Neural progenitor cell (in vitro differentiated cells): Measurements from ENCODE around the gene DNAI7. TPM values are rescaled to one million over a fixed set of nuclear protein-coding genes. Genes with fewer than 3 reads are reported as not detected.

Experiments used
- DNase-seq: peaks from one replicate; pipeline ENCODE4 v3.0.0-alpha.2; 2016; ENCODE audit warnings: low spot score
- H2AFZ ChIP-seq: fragments of 200-600 bp; sonication (generic); replicated peaks from 2 replicates; pipeline ENCODE4 v1.6.1; 2016; ENCODE audit warnings: antibody characterized with exemption
- H3F3A ChIP-seq: fragments of 200-600 bp; sonication (generic); 2 replicates; pipeline ENCODE4 v1.6.1; 2016; ENCODE audit warnings: antibody characterized with exemption, low read depth
- H3K27ac ChIP-seq: fragments of 200-600 bp; sonication (generic); 2 replicates; pipeline ENCODE4 v1.5.1; 2016; ENCODE audit warnings: mild to moderate bottlenecking
- H3K27me3 ChIP-seq: fragments of 200-600 bp; sonication (generic); 2 replicates; pipeline ENCODE4 v1.6.1; 2016; ENCODE audit warnings: mild to moderate bottlenecking, moderate library complexity
- H3K36me3 ChIP-seq: fragments of 200-600 bp; sonication (generic); 2 replicates; pipeline ENCODE4 v1.5.1; 2016
- H3K4me1 ChIP-seq: fragments of 200-600 bp; sonication (generic); 2 replicates; pipeline ENCODE4 v1.6.1; 2016; ENCODE audit warnings: mixed run types
- H3K4me2 ChIP-seq: fragments of 200-600 bp; sonication (generic); 2 replicates; pipeline ENCODE4 v1.6.1; 2016
- H3K4me3 ChIP-seq: fragments of 200-600 bp; sonication (generic); 2 replicates; pipeline ENCODE4 v1.5.1; 2016
- H3K79me2 ChIP-seq: fragments of 200-600 bp; sonication (generic); 2 replicates; pipeline ENCODE4 v1.6.1; 2016; ENCODE audit warnings: low read depth
- H3K9ac ChIP-seq: fragments of 200-600 bp; sonication (generic); 2 replicates; pipeline ENCODE4 v1.6.1; 2016
- H3K9me3 ChIP-seq: fragments of 200-600 bp; sonication (generic); 2 replicates; pipeline ENCODE4 v1.5.1; 2016; ENCODE audit warnings: low read depth
- H4K20me1 ChIP-seq: fragments of 200-600 bp; sonication (generic); 2 replicates; pipeline ENCODE4 v1.6.1; 2016; ENCODE audit warnings: low read depth
- H3K27ac Mint-ChIP-seq: 3 replicates; pipeline ENCODE4 v1.8.0; 2021; ENCODE audit warnings: mixed read lengths
- H3K27me3 Mint-ChIP-seq: 2 replicates; pipeline ENCODE4 v1.8.0; 2022; ENCODE audit warnings: low read depth, mild to moderate bottlenecking, inconsistent platforms, moderate library complexity, mixed read lengths; ENCODE audit not compliant: insufficient read depth
- H3K36me3 Mint-ChIP-seq: 3 replicates; pipeline ENCODE4 v1.8.0; 2021; ENCODE audit warnings: mixed read lengths
- H3K4me1 Mint-ChIP-seq: 3 replicates; pipeline ENCODE4 v1.8.0; 2021; ENCODE audit warnings: mixed read lengths
- H3K4me3 Mint-ChIP-seq: 3 replicates; pipeline ENCODE4 v1.8.0; 2021; ENCODE audit warnings: mild to moderate bottlenecking, moderate library complexity, mixed read lengths
- H3K9me3 Mint-ChIP-seq: 3 replicates; pipeline ENCODE4 v1.8.0; 2020; ENCODE audit warnings: mixed read lengths
- CTCF ChIP-seq: fragments of 200-600 bp; sonication (generic); IDR thresholded peaks from 2 replicates; pipeline ENCODE4 v1.5.1; 2017; ENCODE audit warnings: antibody characterized with exemption, mild to moderate bottlenecking
- EZH2 ChIP-seq: fragments of 200-600 bp; sonication (generic); IDR thresholded peaks from 2 replicates; pipeline ENCODE4 v1.6.1; 2017; ENCODE audit warnings: antibody characterized with exemption, mild to moderate bottlenecking, moderate library complexity
- EZH2phosphoT487 ChIP-seq: fragments of 200-600 bp; sonication (generic); IDR thresholded peaks from 2 replicates; pipeline ENCODE4 v1.6.1; 2017; ENCODE audit warnings: antibody characterized with exemption
- total RNA-seq: library from RNA; depleted of rRNA; stranded (reverse); fragments of >200 nt; gene quantifications from 2 replicates; pipeline ENCODE4 v1.2.3, GENCODE V29; 2015; ENCODE audit warnings: low replicate concordance

The DNAI7 gene
- total RNA-seq, 1 donor from 2014 or later: 1.1 TPM

GRCh38 chr12:25155022-25155576, 39.9 kb downstream of the DNAI7 start:
- Mint-ChIP-seq H3K27ac (no peak overlapping the region), H3K9me3 (no peaks in the 10 kb centered on the region), H3K36me3 (no peaks in the 10 kb centered on the region), H3K27me3 (peaks cover 4% of the 10 kb centered on the region), H3K4me1 (no peaks in the 10 kb centered on the region), H3K4me3 (no peak overlapping the region)
- H3K4me3 ChIP-seq: no peak overlapping the region
- no peak overlapping the region for H3K27ac ChIP-seq
- H3K9ac ChIP-seq: no peak overlapping the region
- peak; percentile 30 for DNase-seq
- H3K79me2 ChIP-seq: no peaks in the 10 kb centered on the region
- H3K4me2 ChIP-seq: no peak overlapping the region
- no peaks in the 10 kb centered on the region for H3F3A ChIP-seq
- TF ChIP-seq EZH2phosphoT487: no peak
- TF ChIP-seq CTCF: peak; percentile 80
- no peak overlapping the region for H2AFZ ChIP-seq
- no peaks in the 10 kb centered on the region for H3K27me3 ChIP-seq
- H3K36me3 ChIP-seq: no peaks in the 10 kb centered on the region
- no peaks in the 10 kb centered on the region for H3K4me1 ChIP-seq
- H3K9me3 ChIP-seq: no peaks in the 10 kb centered on the region
- no peaks in the 10 kb centered on the region for H4K20me1 ChIP-seq

GRCh38 chr12:25152055-25152454, 42.9 kb downstream of the DNAI7 start:
- no peaks in the 10 kb centered on the region for H3K4me1 ChIP-seq
- no peaks in the 10 kb centered on the region for H3K27me3 ChIP-seq
- H3K36me3 ChIP-seq: no peaks in the 10 kb centered on the region
- H3K27me3 Mint-ChIP-seq: peaks cover 4% of the 10 kb centered on the region
- H3K4me3 Mint-ChIP-seq: no peak overlapping the region
- no peak for DNase-seq
- no peaks in the 10 kb centered on the region for H3K9me3 ChIP-seq
- no peak overlapping the region for H3K9ac ChIP-seq
- H3F3A ChIP-seq: no peaks in the 10 kb centered on the region
- H3K27ac Mint-ChIP-seq: no peak overlapping the region
- no peak overlapping the region for H3K4me3 ChIP-seq
- H3K79me2 ChIP-seq: no peaks in the 10 kb centered on the region
- no peak overlapping the region for H3K4me2 ChIP-seq
- no peaks in the 10 kb centered on the region for H4K20me1 ChIP-seq
- no peaks in the 10 kb centered on the region for H3K36me3 Mint-ChIP-seq
- no peak overlapping the region for H2AFZ ChIP-seq
- no peaks in the 10 kb centered on the region for H3K9me3 Mint-ChIP-seq
- TF ChIP-seq EZH2: no peak
- no peak for TF ChIP-seq CTCF
- TF ChIP-seq EZH2phosphoT487: no peak
- H3K27ac ChIP-seq: no peak overlapping the region
- H3K4me1 Mint-ChIP-seq: no peaks in the 10 kb centered on the region

- Histone ChIP-seq H3K36me3 (no peaks in the 10 kb centered on the region), H3K27ac (no peak overlapping the region)
These were observed 43.5 kb downstream of the DNAI7 start for GRCh38 chr12:25151476-25151875.

More at GRCh38 chr12:25151476-25151875, 43.5 kb downstream of the DNAI7 start:
- no peaks in the 10 kb centered on the region for H3K4me1 ChIP-seq
- no peaks in the 10 kb centered on the region for H3F3A ChIP-seq
- no peak for TF ChIP-seq EZH2
- TF ChIP-seq EZH2phosphoT487: no peak
- no peak for TF ChIP-seq CTCF
- H4K20me1 ChIP-seq: no peaks in the 10 kb centered on the region
- no peak overlapping the region for H3K4me2 ChIP-seq
- H3K36me3 Mint-ChIP-seq: no peaks in the 10 kb centered on the region
- no peaks in the 10 kb centered on the region for H3K9me3 Mint-ChIP-seq
- no peaks in the 10 kb centered on the region for H3K79me2 ChIP-seq
- no peak overlapping the region for H3K4me3 Mint-ChIP-seq
- H3K27me3 ChIP-seq: no peaks in the 10 kb centered on the region
- no peaks in the 10 kb centered on the region for H3K4me1 Mint-ChIP-seq
- H3K4me3 ChIP-seq: no peak overlapping the region
- H3K9ac ChIP-seq: no peak overlapping the region
- peak overlapping the region; percentile 15 for H2AFZ ChIP-seq
- H3K27me3 Mint-ChIP-seq: peaks cover 4% of the 10 kb centered on the region
- no peaks in the 10 kb centered on the region for H3K9me3 ChIP-seq
- H3K27ac Mint-ChIP-seq: no peak overlapping the region
- DNase-seq: peak; percentile 4
